Right atrium auricular region (tissue), 2 donors: ENCODE measurements around the gene NAPB. TPM values are rescaled to one million over a fixed set of nuclear protein-coding genes. Genes with fewer than 3 reads are reported as not detected.

Experiments used
- DNase-seq: peaks from one replicate; pipeline ENCODE4 v3.0.0-alpha.2; 2019; ENCODE audit warnings: low spot score
- H3K27ac ChIP-seq, 2 donors: fragments of 200-600 bp; sonication (generic); 1 replicate in 1 of 2; 2 replicates in 1 of 2; pipeline ENCODE4 v1.5.1; 2016 to 2019
- H3K27me3 ChIP-seq, 2 donors: fragments of 200-600 bp; sonication (generic); one replicate each; pipeline versions ENCODE4 v1.5.1 to v1.6.0; 2017 to 2019
- H3K36me3 ChIP-seq: fragments of 200-600 bp; sonication (generic); one replicate; pipeline ENCODE4 v1.5.1; 2016
- H3K4me1 ChIP-seq, 2 donors: fragments of 200-600 bp; sonication (generic); one replicate each; pipeline versions ENCODE4 v1.5.1 to v1.6.0; 2017 to 2019
- H3K4me3 ChIP-seq, 2 donors: fragments of 200-600 bp; sonication (generic); 1 replicate in 1 of 2; 2 replicates in 1 of 2; pipeline ENCODE4 v1.5.1; 2017 to 2019; ENCODE audit warnings: mild to moderate bottlenecking in 1 of 2, moderate library complexity in 1 of 2
- H3K9me3 ChIP-seq, 2 donors: fragments of 200-600 bp; sonication (generic); one replicate each; pipeline ENCODE4 v1.5.1; 2019
- total RNA-seq, 2 donors: library from RNA; depleted of rRNA; stranded (reverse); fragments of >200 nt; gene quantifications; one replicate each; pipeline ENCODE4 v1.1.0, GENCODE V29; 2016
- TF ChIP-seq, protein P1 (sequence below), 2 donors: fragments of 200-600 bp; sonication (generic); IDR thresholded peaks; one replicate each; pipeline ENCODE4 v1.5.1; 2019; ENCODE audit warnings: antibody characterized with exemption in 2 of 2

Gene NAPB
- total RNA-seq, 2 donors from 2014 or later, result 4.8 to 5.1 TPM

DNA sequence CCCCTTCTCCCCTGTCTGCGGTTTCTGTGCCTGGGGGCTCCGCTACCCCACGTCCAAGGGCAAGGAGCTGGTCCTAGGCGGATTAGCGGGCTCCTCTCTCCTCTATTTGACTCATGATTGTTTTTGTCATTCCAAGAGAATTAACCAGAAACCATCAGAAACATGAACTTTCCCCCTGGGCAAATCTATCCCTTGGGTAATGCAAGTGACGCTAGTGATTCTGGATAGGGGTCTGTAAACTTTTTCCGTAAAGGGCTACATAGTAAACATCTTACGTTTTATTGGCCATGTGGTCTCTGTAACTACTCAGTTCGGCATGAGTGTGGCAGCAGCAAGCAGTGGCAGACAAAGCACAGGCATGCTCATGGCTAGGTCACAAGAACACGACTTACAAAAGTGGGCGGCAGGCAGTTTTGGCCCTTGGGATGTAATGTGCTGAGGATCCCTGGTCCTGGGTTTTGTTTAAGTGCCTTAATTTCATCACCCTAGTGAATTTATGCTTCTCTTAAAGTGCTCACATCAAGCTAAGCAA is 30.7 kb upstream of the NAPB start:
- no peaks in the 10 kb centered on the region for H3K27me3 ChIP-seq
- no peaks in the 10 kb centered on the region for H3K36me3 ChIP-seq
- H3K27ac ChIP-seq, result no peak overlapping the region
- DNase-seq, result no peak
- H3K4me3 ChIP-seq, result no peak overlapping the region
- peaks cover 0 to 5% of the 10 kb centered on the region in 2 donors for H3K9me3 ChIP-seq
- TF ChIP-seq, protein P1, sequence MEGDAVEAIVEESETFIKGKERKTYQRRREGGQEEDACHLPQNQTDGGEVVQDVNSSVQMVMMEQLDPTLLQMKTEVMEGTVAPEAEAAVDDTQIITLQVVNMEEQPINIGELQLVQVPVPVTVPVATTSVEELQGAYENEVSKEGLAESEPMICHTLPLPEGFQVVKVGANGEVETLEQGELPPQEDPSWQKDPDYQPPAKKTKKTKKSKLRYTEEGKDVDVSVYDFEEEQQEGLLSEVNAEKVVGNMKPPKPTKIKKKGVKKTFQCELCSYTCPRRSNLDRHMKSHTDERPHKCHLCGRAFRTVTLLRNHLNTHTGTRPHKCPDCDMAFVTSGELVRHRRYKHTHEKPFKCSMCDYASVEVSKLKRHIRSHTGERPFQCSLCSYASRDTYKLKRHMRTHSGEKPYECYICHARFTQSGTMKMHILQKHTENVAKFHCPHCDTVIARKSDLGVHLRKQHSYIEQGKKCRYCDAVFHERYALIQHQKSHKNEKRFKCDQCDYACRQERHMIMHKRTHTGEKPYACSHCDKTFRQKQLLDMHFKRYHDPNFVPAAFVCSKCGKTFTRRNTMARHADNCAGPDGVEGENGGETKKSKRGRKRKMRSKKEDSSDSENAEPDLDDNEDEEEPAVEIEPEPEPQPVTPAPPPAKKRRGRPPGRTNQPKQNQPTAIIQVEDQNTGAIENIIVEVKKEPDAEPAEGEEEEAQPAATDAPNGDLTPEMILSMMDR (IDR thresholded peaks at IDR 0.05), result no peak
- H3K4me1 ChIP-seq, result no peaks in the 10 kb centered on the region

GRCh38 chr20:23450877-23451276 is 29.6 kb upstream of the NAPB start:
- Histone ChIP-seq H3K27ac (no peak overlapping the region), H3K36me3 (no peaks in the 10 kb centered on the region), H3K4me3 (no peak overlapping the region), H3K4me1 (no peaks in the 10 kb centered on the region), H3K27me3 (no peaks in the 10 kb centered on the region), H3K9me3 (peaks cover 0 to 5% of the 10 kb centered on the region in 2 donors)
- no peak for DNase-seq
- TF ChIP-seq, protein P1 (IDR thresholded peaks at IDR 0.05), result no peak

- Histone ChIP-seq H3K27ac (no peak overlapping the region), H3K4me3 (no peak overlapping the region), H3K4me1 (no peaks in the 10 kb centered on the region), H3K36me3 (no peaks in the 10 kb centered on the region), H3K27me3 (no peaks in the 10 kb centered on the region), H3K9me3 (no peaks in the 10 kb centered on the region)
- TF ChIP-seq, protein P1 (IDR thresholded peaks at IDR 0.05), result no peak
- no peak for DNase-seq
These were observed 28.1 kb upstream of the NAPB start for GRCh38 chr20:23449421-23449820.

GRCh38 chr20:23448167-23448566 is 26.9 kb upstream of the NAPB start:
- H3K4me1 ChIP-seq, result no peaks in the 10 kb centered on the region
- H3K4me3 ChIP-seq, result no peak overlapping the region
- H3K36me3 ChIP-seq, result no peaks in the 10 kb centered on the region
- TF ChIP-seq, protein P1 (IDR thresholded peaks at IDR 0.05), result no peak
- H3K9me3 ChIP-seq, result no peaks in the 10 kb centered on the region
- H3K27ac ChIP-seq, result no peak overlapping the region
- DNase-seq, result no peak
- H3K27me3 ChIP-seq, result no peaks in the 10 kb centered on the region

- H3K27ac ChIP-seq, result no peak overlapping the region
- H3K36me3 ChIP-seq, result no peaks in the 10 kb centered on the region
- H3K27me3 ChIP-seq, result no peaks in the 10 kb centered on the region
- H3K4me3 ChIP-seq, result no peak overlapping the region
- TF ChIP-seq, protein P1 (IDR thresholded peaks at IDR 0.05), result peak in 1 of 2 donors; percentile 59
- no peaks in the 10 kb centered on the region for H3K4me1 ChIP-seq
- DNase-seq, result no peak
- no peaks in the 10 kb centered on the region for H3K9me3 ChIP-seq
These were observed 25.2 kb upstream of the NAPB start for GRCh38 chr20:23446505-23446904.

DNA sequence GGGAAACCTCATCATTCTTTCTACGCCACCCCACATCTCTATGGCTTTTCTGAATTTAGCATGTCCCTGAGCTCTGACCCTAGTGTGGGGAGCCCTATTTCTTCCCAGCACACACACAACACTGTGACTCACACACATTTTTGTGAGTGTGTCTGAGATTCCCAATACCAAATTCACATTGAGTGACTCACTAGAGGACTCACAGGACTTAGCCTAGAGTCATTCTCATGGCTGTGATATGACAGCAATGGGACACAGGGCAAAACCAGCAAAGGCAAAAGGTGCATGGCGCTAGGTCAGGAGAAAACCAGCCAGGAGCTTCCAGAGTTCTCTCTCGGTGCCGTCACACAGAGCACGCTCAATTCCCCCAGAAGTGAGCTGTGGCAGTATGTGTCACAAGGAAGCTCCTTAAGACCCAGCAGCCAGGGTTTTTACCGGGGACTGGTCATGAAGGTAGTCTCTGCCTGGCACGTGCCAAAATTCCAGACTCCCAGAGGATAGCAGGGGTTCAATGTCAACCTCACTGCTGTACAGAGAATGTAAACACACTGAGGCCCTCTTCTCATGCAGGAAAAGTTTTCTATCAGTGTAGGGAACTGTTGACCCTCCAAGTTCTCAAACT is 24.4 kb upstream of the NAPB start:
- H3K4me3 ChIP-seq, result no peak overlapping the region
- TF ChIP-seq, protein P1 (IDR thresholded peaks at IDR 0.05), result no peak

More for the DNA sequence above, 24.4 kb upstream of the NAPB start:
- Histone ChIP-seq H3K27ac (no peak overlapping the region), H3K27me3 (no peaks in the 10 kb centered on the region), H3K4me1 (no peaks in the 10 kb centered on the region), H3K36me3 (no peaks in the 10 kb centered on the region), H3K9me3 (no peaks in the 10 kb centered on the region)
- DNase-seq, result no peak
